Gastrocnemius medialis (tissue), 4 donors: ENCODE results near the gene APOC3.

Experiments
- POLR2A ChIP-seq, 2 donors: fragments of 450-650 bp; IDR thresholded peaks; one replicate each; pipeline ENCODE4 v1.6.1; 2017; ENCODE audit warnings: antibody characterized with exemption in 2 of 2, mild to moderate bottlenecking in 2 of 2, moderate library complexity in 2 of 2
- TF ChIP-seq, protein P1 (sequence below), 5 experiments: fragments of 450-650 bp in 3 of 5; fragments of 200-600 bp in 2 of 5; sonication (generic) in 2 of 5; IDR thresholded peaks in 4 of 5; conservative IDR thresholded peaks in 1 of 5; 1 replicate in 4 of 5; 2 replicates in 1 of 5; pipeline ENCODE4 v1.5.1; 2016 to 2019; ENCODE audit warnings: antibody characterized with exemption in 5 of 5, mild to moderate bottlenecking in 3 of 5, moderate library complexity in 3 of 5

GRCh38 chr11:116844722-116845121, 15.0 kb downstream of the APOC3 start:
- TF ChIP-seq, protein P1, sequence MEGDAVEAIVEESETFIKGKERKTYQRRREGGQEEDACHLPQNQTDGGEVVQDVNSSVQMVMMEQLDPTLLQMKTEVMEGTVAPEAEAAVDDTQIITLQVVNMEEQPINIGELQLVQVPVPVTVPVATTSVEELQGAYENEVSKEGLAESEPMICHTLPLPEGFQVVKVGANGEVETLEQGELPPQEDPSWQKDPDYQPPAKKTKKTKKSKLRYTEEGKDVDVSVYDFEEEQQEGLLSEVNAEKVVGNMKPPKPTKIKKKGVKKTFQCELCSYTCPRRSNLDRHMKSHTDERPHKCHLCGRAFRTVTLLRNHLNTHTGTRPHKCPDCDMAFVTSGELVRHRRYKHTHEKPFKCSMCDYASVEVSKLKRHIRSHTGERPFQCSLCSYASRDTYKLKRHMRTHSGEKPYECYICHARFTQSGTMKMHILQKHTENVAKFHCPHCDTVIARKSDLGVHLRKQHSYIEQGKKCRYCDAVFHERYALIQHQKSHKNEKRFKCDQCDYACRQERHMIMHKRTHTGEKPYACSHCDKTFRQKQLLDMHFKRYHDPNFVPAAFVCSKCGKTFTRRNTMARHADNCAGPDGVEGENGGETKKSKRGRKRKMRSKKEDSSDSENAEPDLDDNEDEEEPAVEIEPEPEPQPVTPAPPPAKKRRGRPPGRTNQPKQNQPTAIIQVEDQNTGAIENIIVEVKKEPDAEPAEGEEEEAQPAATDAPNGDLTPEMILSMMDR (IDR thresholded peaks at IDR 0.05 in 4 of 5, conservative IDR thresholded peaks at IDR 0.05 in 1 of 5) = no peak
- no peak for TF ChIP-seq POLR2A (IDR thresholded peaks at IDR 0.05)
